Measurements from ENCODE around the gene SLC25A36. TPM values are rescaled to one million over a fixed set of nuclear protein-coding genes. Genes with fewer than 3 reads are reported as not detected.

SLC25A36 gene
- total and polyA plus RNA-seq, 2 of the 4 experiments (the other 2 are of a cell fraction), result 31.3 to 76.7 TPM

DNA sequence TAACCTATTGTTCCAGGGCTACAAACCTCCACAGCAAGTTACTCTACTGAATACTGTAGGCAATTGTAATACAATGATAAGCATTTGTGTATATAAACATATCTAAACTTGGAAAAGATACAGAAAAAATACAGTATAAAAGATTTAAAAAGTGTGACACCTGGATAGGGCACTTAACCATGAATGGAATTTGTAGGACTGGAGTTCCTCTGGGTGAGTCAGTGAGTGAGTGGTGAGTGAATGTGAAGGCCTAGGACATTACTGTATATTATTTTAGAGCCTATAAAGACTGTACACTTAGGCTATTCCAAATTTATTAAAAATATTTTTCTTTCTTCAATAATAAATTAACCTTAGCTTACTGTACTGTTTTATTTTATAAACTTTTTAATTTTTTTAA, 38.4 kb upstream of the SLC25A36 start:
- TF ChIP-seq CEBPB (IDR thresholded peaks at IDR 0.05; ENCODE audit: low read depth, low read length) (no peak), RCOR1 (IDR thresholded peaks at IDR 0.05; ENCODE audit: insufficient replicate concordance, low read length) (no peak)
- Histone ChIP-seq H3K36me3 (ENCODE audit: control insufficient read depth, insufficient read depth, low read length) (no peaks in the 10 kb centered on the region), H3K4me2 (ENCODE audit: low read depth, low read length) (no peak overlapping the region), H2AK9ac (replicated peaks; ENCODE audit: low read depth, low read length, poor library complexity) (no peak overlapping the region), H4K8ac (ENCODE audit: low read depth in 2 of 2, low read length in 2 of 2) (no peak overlapping the region), H3K79me1 (ENCODE audit: low read depth in 1 of 2, low read length in 2 of 2) (no peaks in the 10 kb centered on the region), H3K27me3 (ENCODE audit: control insufficient read depth, insufficient read depth, low read length) (peaks cover 3% of the 10 kb centered on the region), H3K9ac (ENCODE audit: low read depth, low read length) (no peak overlapping the region), H2BK20ac (ENCODE audit: low read depth, low read length) (no peak overlapping the region), H2BK5ac (ENCODE audit: low read depth, low read length, poor library complexity, severe bottlenecking) (no peak overlapping the region), H4K91ac (ENCODE audit: insufficient read depth, low read depth, low read length) (no peak overlapping the region), H3K27ac (ENCODE audit: insufficient read depth, low read length) (no peak overlapping the region), H3K4me1 (ENCODE audit: control insufficient read depth, insufficient read depth, low read length) (peaks cover 3% of the 10 kb centered on the region; the same call in 1 of the 2 replicates), H3K4ac (ENCODE audit: low read depth, low read length) (no peak overlapping the region), H3K56ac (ENCODE audit: extremely low read depth, insufficient read depth, low read length) (no peak overlapping the region), H2BK15ac (ENCODE audit: low read depth, low read length) (no peak overlapping the region), H3K23ac (ENCODE audit: low read depth, low read length) (no peak overlapping the region), H2BK120ac (ENCODE audit: low read depth, low read length) (no peak overlapping the region), H3K9me1 (ENCODE audit: insufficient read depth, low read length) (no peaks in the 10 kb centered on the region), H3K18ac (ENCODE audit: low read depth, low read length) (no peak overlapping the region), H2AFZ (replicated peaks; ENCODE audit: low read length, poor library complexity) (no peak overlapping the region), H3K4me3 (ENCODE audit: insufficient read depth, low read depth, low read length) (no peak overlapping the region), H3K9me3 (ENCODE audit: control insufficient read depth, insufficient read depth, low read length) (no peaks in the 10 kb centered on the region), H2AK5ac (ENCODE audit: low read depth, low read length) (no peak overlapping the region), H4K20me1 (ENCODE audit: insufficient read depth, low read length) (no peaks in the 10 kb centered on the region), H4K5ac (ENCODE audit: low read depth, low read length) (no peak overlapping the region), H3K14ac (replicated peaks; ENCODE audit: low read depth, low read length) (no peak overlapping the region)
- ATAC-seq (ENCODE audit: low read depth) (no peak; the same call in 1 of the 2 replicates), DNase-seq (peak; percentile 24)
- CTCF ChIA-PET, result interaction anchor here (1.0 kb wide), 1 partner anchor 108 kb away, joined by 4 read pairs; no protein-coding TSS in a partner anchor
- no TSS peak for BruUV-seq (replicated peaks)
- in situ Hi-C loops (cut with MboI; ENCODE audit: low sequenced_read_pairs) (no loop called here), intact Hi-C loops (cut with micrococcal nuclease) (no loop called here), dilution Hi-C loops (cut with HindIII; ENCODE audit: low sequenced_read_pairs, unreplicated experiment) (no loop called here)
- POLR2A ChIA-PET (ENCODE audit: unreplicated experiment), result no interaction called here

Data from IMR-90 (cell line).